Measurements from ENCODE around the gene ZRSR2. TPM values are rescaled to one million over a fixed set of nuclear protein-coding genes. Genes with fewer than 3 reads are reported as not detected.

ZRSR2 gene
- total and polyA plus RNA-seq, 4 donors: 7.1 to 32.8 (median 10.0) TPM

DNA sequence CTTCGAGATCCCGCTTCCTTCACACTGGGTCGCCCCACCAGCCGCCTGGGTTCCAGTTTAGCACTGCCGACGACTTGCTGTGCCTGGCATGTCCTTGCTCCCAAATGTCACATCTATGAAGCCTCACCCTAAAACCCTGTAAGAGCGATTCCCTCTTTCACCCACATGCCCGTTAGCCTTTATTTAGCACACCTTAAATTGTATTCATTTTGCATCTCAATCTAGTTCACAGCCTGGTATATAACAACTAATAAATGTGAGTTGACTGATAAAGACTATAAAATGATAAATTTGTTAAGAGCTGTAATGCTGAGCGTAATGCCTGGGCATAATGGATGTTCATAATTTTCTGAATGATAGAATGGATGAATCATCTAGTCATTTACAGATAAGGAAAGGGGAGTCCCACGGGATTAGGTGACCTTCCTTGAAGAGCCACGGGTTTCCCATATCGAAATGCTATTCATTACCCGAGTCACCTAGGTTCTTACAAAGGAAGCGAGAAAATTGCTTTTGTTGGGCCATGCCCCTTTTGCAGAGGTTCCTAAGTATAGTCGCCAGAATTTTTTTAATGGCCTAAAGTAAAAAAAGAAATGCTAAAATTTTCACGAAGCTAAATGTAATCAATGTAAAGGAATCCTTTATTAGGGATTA is 65.4 kb downstream of the ZRSR2 start:
- peaks cover 0 to 16% (median 2%) of the 10 kb centered on the region in 5 donors for H3K4me1 ChIP-seq (ENCODE audit: control insufficient read depth in 5 of 5, insufficient read depth in 5 of 5, low read length in 5 of 5)
- peak overlapping the region; percentile 87 to 98 for H3K27ac ChIP-seq (ENCODE audit: low read depth in 1 of 2, low read length in 1 of 2)
- peak; percentile 1 for ATAC-seq (ENCODE audit: insufficient read depth, low FRiP score)
- no peaks in the 10 kb centered on the region for H3K36me3 ChIP-seq (ENCODE audit: control insufficient read depth in 4 of 4, insufficient read depth in 4 of 4, low read length in 4 of 4)
- TF ChIP-seq CTCF (IDR thresholded peaks at IDR 0.05; ENCODE audit: control extremely low read depth, extremely low read depth): no peak
- no peak for DNase-seq
- peak overlapping the region; percentile 71 for H3K4me3 ChIP-seq
- peak overlapping the region; percentile 47 to 70 for H3K9ac ChIP-seq (ENCODE audit: insufficient read depth in 1 of 2, low read length in 2 of 2)
- 11 to 14% methylated on average over 14 to 16 of the region's 16 CpGs for WGBS, 2 donors
- H3K9me3 ChIP-seq (ENCODE audit: control insufficient read depth in 4 of 4, insufficient read depth in 3 of 4, low read length in 3 of 4): peaks cover 0 to 3% (median 0%) of the 10 kb centered on the region in 4 donors
- H3K27me3 ChIP-seq (ENCODE audit: control insufficient read depth in 3 of 3, insufficient read depth in 3 of 3, low read length in 2 of 3): peaks cover 0 to 57% (median 45%) of the 10 kb centered on the region in 3 donors

DNA sequence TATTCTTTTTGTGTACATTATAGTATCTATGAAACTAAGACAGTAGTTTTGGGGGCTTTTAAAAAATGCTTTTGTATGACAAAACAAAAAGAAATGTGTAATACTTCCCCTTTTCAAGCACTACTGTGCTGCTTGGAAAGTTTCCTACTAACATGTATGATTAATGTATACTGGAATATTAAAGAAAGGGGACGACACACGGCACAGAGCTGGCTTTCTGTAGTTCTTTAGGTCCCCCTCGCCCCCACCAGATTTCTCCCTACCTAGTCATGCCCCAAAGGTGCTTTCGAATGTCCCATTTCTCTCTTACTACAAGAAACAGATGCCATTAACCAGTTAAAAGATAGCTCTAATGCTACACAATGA is 65.9 kb downstream of the ZRSR2 start:
- H3K4me3 ChIP-seq: no peak overlapping the region
- peaks cover 0 to 4% (median 0%) of the 10 kb centered on the region in 4 donors for H3K9me3 ChIP-seq (ENCODE audit: control insufficient read depth in 4 of 4, insufficient read depth in 3 of 4, low read length in 3 of 4)
- H3K4me1 ChIP-seq (ENCODE audit: control insufficient read depth in 5 of 5, insufficient read depth in 5 of 5, low read length in 5 of 5): peaks cover 0 to 16% (median 2%) of the 10 kb centered on the region in 5 donors
- peak overlapping the region in 1 of 2 donors; percentile 9 for H3K27ac ChIP-seq (ENCODE audit: low read depth in 1 of 2, low read length in 1 of 2)
- H3K36me3 ChIP-seq (ENCODE audit: control insufficient read depth in 4 of 4, insufficient read depth in 4 of 4, low read length in 4 of 4): no peaks in the 10 kb centered on the region
- no peak overlapping the region for H3K9ac ChIP-seq (ENCODE audit: insufficient read depth in 1 of 2, low read length in 2 of 2)
- TF ChIP-seq CTCF (IDR thresholded peaks at IDR 0.05; ENCODE audit: control extremely low read depth, extremely low read depth): no peak
- 19 to 47% methylated on average over 4 of the region's 4 CpGs for WGBS, 2 donors
- DNase-seq (peak in 2 of 3 donors; percentile 20 to 25), ATAC-seq (ENCODE audit: insufficient read depth, low FRiP score) (no peak)
- H3K27me3 ChIP-seq (ENCODE audit: control insufficient read depth in 3 of 3, insufficient read depth in 3 of 3, low read length in 2 of 3): peaks cover 0 to 56% (median 45%) of the 10 kb centered on the region in 3 donors

DNA sequence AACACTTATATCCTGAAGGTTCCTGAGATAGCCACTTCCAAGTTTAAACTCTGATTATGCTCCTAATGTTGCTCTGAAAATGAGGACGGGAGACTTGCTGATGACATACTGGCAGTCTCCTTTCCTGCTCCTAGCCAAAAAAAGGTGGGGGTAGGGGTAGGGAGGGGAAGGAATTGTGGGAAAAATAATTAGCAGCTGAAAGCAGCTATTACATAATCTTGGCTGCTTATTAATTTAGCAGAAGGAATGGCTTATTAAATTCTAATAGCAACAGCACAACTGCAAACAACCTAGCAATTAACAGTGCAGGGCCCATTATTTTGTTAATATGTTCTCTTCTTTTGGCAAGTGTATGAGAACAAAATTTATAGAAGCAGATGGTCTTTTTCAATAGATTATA is 66.4 kb downstream of the ZRSR2 start:
- H3K9ac ChIP-seq (ENCODE audit: insufficient read depth in 1 of 2, low read length in 2 of 2): no peak overlapping the region
- no peak for TF ChIP-seq CTCF (IDR thresholded peaks at IDR 0.05; ENCODE audit: control extremely low read depth, extremely low read depth)
- H3K9me3 ChIP-seq (ENCODE audit: control insufficient read depth in 4 of 4, insufficient read depth in 3 of 4, low read length in 3 of 4): peaks cover 0 to 5% (median 0%) of the 10 kb centered on the region in 4 donors
- H3K27ac ChIP-seq (ENCODE audit: low read depth in 1 of 2, low read length in 1 of 2): peak overlapping the region in 1 of 2 donors; percentile 9
- no peak overlapping the region for H3K4me3 ChIP-seq
- peak in 2 of 3 donors; percentile 61 to 74 for DNase-seq
- H3K27me3 ChIP-seq (ENCODE audit: control insufficient read depth in 3 of 3, insufficient read depth in 3 of 3, low read length in 2 of 3): peaks cover 0 to 60% (median 45%) of the 10 kb centered on the region in 3 donors
- no peaks in the 10 kb centered on the region for H3K36me3 ChIP-seq (ENCODE audit: control insufficient read depth in 4 of 4, insufficient read depth in 4 of 4, low read length in 4 of 4)
- H3K4me1 ChIP-seq (ENCODE audit: control insufficient read depth in 5 of 5, insufficient read depth in 5 of 5, low read length in 5 of 5): peaks cover 0 to 16% (median 2%) of the 10 kb centered on the region in 5 donors
- WGBS, 2 donors: 6 to 41% methylated on average over 1 of the region's 1 CpG
- ATAC-seq (ENCODE audit: insufficient read depth, low FRiP score): no peak

Data from lung (tissue), 12 donors.